ENCODE results near the gene SLC24A3.

Gene SLC24A3

GRCh38 chr20:19438488-19438887, 226.0 kb downstream of the SLC24A3 start:
- no peaks in the 10 kb centered on the region for H3K36me3 ChIP-seq (ENCODE audit: control insufficient read depth, insufficient read depth, low read length)
- H3K4me3 ChIP-seq (ENCODE audit: extremely low read depth, insufficient read depth, low read length, poor library complexity, severe bottlenecking): no peak overlapping the region
- H3K4me1 ChIP-seq (ENCODE audit: control insufficient read depth, insufficient read depth, low read length, poor library complexity, severe bottlenecking): peaks cover under 1% of the 10 kb centered on the region
- 66 to 73% methylated on average over 2 of the region's 2 CpGs for WGBS, 2 experiments (ENCODE audit: insufficient coverage in 2 of 2)
- H3K27ac ChIP-seq (ENCODE audit: low read depth, low read length, severe bottlenecking): no peak overlapping the region
- H3K9me3 ChIP-seq (ENCODE audit: control insufficient read depth, low read length): no peaks in the 10 kb centered on the region

GRCh38 chr20:19440660-19441527, 228.5 kb downstream of the SLC24A3 start:
- 85 to 88% methylated on average over 14 of the region's 14 CpGs for WGBS, 2 experiments (ENCODE audit: insufficient coverage in 2 of 2)
- H3K4me3 ChIP-seq (ENCODE audit: extremely low read depth, insufficient read depth, low read length, poor library complexity, severe bottlenecking): no peak overlapping the region
- H3K4me1 ChIP-seq (ENCODE audit: control insufficient read depth, insufficient read depth, low read length, poor library complexity, severe bottlenecking): no peaks in the 10 kb centered on the region
- no peaks in the 10 kb centered on the region for H3K9me3 ChIP-seq (ENCODE audit: control insufficient read depth, low read length)
- no peaks in the 10 kb centered on the region for H3K36me3 ChIP-seq (ENCODE audit: control insufficient read depth, insufficient read depth, low read length)
- H3K27ac ChIP-seq (ENCODE audit: low read depth, low read length, severe bottlenecking): no peak overlapping the region

- no peak overlapping the region for H3K4me3 ChIP-seq (ENCODE audit: extremely low read depth, insufficient read depth, low read length, poor library complexity, severe bottlenecking)
- no peaks in the 10 kb centered on the region for H3K4me1 ChIP-seq (ENCODE audit: control insufficient read depth, insufficient read depth, low read length, poor library complexity, severe bottlenecking)
- H3K36me3 ChIP-seq (ENCODE audit: control insufficient read depth, insufficient read depth, low read length): no peaks in the 10 kb centered on the region
- H3K27ac ChIP-seq (ENCODE audit: low read depth, low read length, severe bottlenecking): no peak overlapping the region
- no peaks in the 10 kb centered on the region for H3K9me3 ChIP-seq (ENCODE audit: control insufficient read depth, low read length)
- 90 to 94% methylated on average over 3 to 4 of the region's 4 CpGs for WGBS, 2 experiments (ENCODE audit: insufficient coverage in 2 of 2)
Measured at GRCh38 chr20:19446246-19446645, 233.8 kb downstream of the SLC24A3 start.

- Histone ChIP-seq H3K27ac (ENCODE audit: low read depth, low read length, severe bottlenecking) (no peak overlapping the region), H3K9me3 (ENCODE audit: control insufficient read depth, low read length) (no peaks in the 10 kb centered on the region), H3K36me3 (ENCODE audit: control insufficient read depth, insufficient read depth, low read length) (no peaks in the 10 kb centered on the region), H3K4me1 (ENCODE audit: control insufficient read depth, insufficient read depth, low read length, poor library complexity, severe bottlenecking) (no peaks in the 10 kb centered on the region), H3K4me3 (ENCODE audit: extremely low read depth, insufficient read depth, low read length, poor library complexity, severe bottlenecking) (no peak overlapping the region)
- 100% methylated on average over 1 of the region's 1 CpG; no CpG with 5 or more reads in 1 of the 2 experiments for whole genome bisulfite sequencing, 2 experiments (ENCODE audit: insufficient coverage in 2 of 2)
Measured at GRCh38 chr20:19448632-19449031, 236.2 kb downstream of the SLC24A3 start.

- H3K4me1 ChIP-seq (ENCODE audit: control insufficient read depth, insufficient read depth, low read length, poor library complexity, severe bottlenecking): no peaks in the 10 kb centered on the region
- WGBS, 2 experiments (ENCODE audit: insufficient coverage in 2 of 2): 91 to 92% methylated on average over 8 of the region's 8 CpGs
- H3K4me3 ChIP-seq (ENCODE audit: extremely low read depth, insufficient read depth, low read length, poor library complexity, severe bottlenecking): no peak overlapping the region
- H3K9me3 ChIP-seq (ENCODE audit: control insufficient read depth, low read length): no peaks in the 10 kb centered on the region
- H3K36me3 ChIP-seq (ENCODE audit: control insufficient read depth, insufficient read depth, low read length): no peaks in the 10 kb centered on the region
- no peak overlapping the region for H3K27ac ChIP-seq (ENCODE audit: low read depth, low read length, severe bottlenecking)
Measured at GRCh38 chr20:19449051-19449450, 236.6 kb downstream of the SLC24A3 start.

GRCh38 chr20:19451231-19451922, 238.9 kb downstream of the SLC24A3 start:
- Histone ChIP-seq H3K36me3 (ENCODE audit: control insufficient read depth, insufficient read depth, low read length) (no peaks in the 10 kb centered on the region), H3K4me3 (ENCODE audit: extremely low read depth, insufficient read depth, low read length, poor library complexity, severe bottlenecking) (no peak overlapping the region), H3K4me1 (ENCODE audit: control insufficient read depth, insufficient read depth, low read length, poor library complexity, severe bottlenecking) (no peaks in the 10 kb centered on the region), H3K9me3 (ENCODE audit: control insufficient read depth, low read length) (no peaks in the 10 kb centered on the region), H3K27ac (ENCODE audit: low read depth, low read length, severe bottlenecking) (no peak overlapping the region)
- 77 to 79% methylated on average over 6 to 8 of the region's 8 CpGs for WGBS, 2 experiments (ENCODE audit: insufficient coverage in 2 of 2)

- Histone ChIP-seq H3K9me3 (ENCODE audit: control insufficient read depth, low read length) (no peaks in the 10 kb centered on the region), H3K4me3 (ENCODE audit: extremely low read depth, insufficient read depth, low read length, poor library complexity, severe bottlenecking) (no peak overlapping the region), H3K36me3 (ENCODE audit: control insufficient read depth, insufficient read depth, low read length) (no peaks in the 10 kb centered on the region), H3K27ac (ENCODE audit: low read depth, low read length, severe bottlenecking) (no peak overlapping the region), H3K4me1 (ENCODE audit: control insufficient read depth, insufficient read depth, low read length, poor library complexity, severe bottlenecking) (no peaks in the 10 kb centered on the region)
- WGBS, 2 experiments (ENCODE audit: insufficient coverage in 2 of 2): 100% methylated on average over 5 of the region's 9 CpGs
Measured at GRCh38 chr20:19451923-19452295, 239.5 kb downstream of the SLC24A3 start.

GRCh38 chr20:19453410-19453809, 241.0 kb downstream of the SLC24A3 start:
- H3K27ac ChIP-seq (ENCODE audit: low read depth, low read length, severe bottlenecking): no peak overlapping the region
- H3K36me3 ChIP-seq (ENCODE audit: control insufficient read depth, insufficient read depth, low read length): no peaks in the 10 kb centered on the region
- H3K4me3 ChIP-seq (ENCODE audit: extremely low read depth, insufficient read depth, low read length, poor library complexity, severe bottlenecking): no peak overlapping the region
- H3K9me3 ChIP-seq (ENCODE audit: control insufficient read depth, low read length): no peaks in the 10 kb centered on the region
- 91 to 100% methylated on average over 2 to 3 of the region's 3 CpGs for WGBS, 2 experiments (ENCODE audit: insufficient coverage in 2 of 2)
- no peaks in the 10 kb centered on the region for H3K4me1 ChIP-seq (ENCODE audit: control insufficient read depth, insufficient read depth, low read length, poor library complexity, severe bottlenecking)

- 85 to 98% methylated on average over 5 of the region's 6 CpGs for WGBS, 2 experiments (ENCODE audit: insufficient coverage in 2 of 2)
- Histone ChIP-seq H3K27ac (ENCODE audit: low read depth, low read length, severe bottlenecking) (no peak overlapping the region), H3K4me1 (ENCODE audit: control insufficient read depth, insufficient read depth, low read length, poor library complexity, severe bottlenecking) (no peaks in the 10 kb centered on the region), H3K9me3 (ENCODE audit: control insufficient read depth, low read length) (no peaks in the 10 kb centered on the region), H3K36me3 (ENCODE audit: control insufficient read depth, insufficient read depth, low read length) (no peaks in the 10 kb centered on the region), H3K4me3 (ENCODE audit: extremely low read depth, insufficient read depth, low read length, poor library complexity, severe bottlenecking) (no peak overlapping the region)
Measured at GRCh38 chr20:19453862-19454261, 241.4 kb downstream of the SLC24A3 start.

GRCh38 chr20:19456595-19457395, 244.4 kb downstream of the SLC24A3 start:
- H3K4me3 ChIP-seq (ENCODE audit: extremely low read depth, insufficient read depth, low read length, poor library complexity, severe bottlenecking): no peak overlapping the region
- WGBS, 2 experiments (ENCODE audit: insufficient coverage in 2 of 2): 84% methylated on average over 2 of the region's 2 CpGs; no CpG with 5 or more reads in 1 of the 2 experiments
- H3K9me3 ChIP-seq (ENCODE audit: control insufficient read depth, low read length): no peaks in the 10 kb centered on the region
- no peak overlapping the region for H3K27ac ChIP-seq (ENCODE audit: low read depth, low read length, severe bottlenecking)
- H3K4me1 ChIP-seq (ENCODE audit: control insufficient read depth, insufficient read depth, low read length, poor library complexity, severe bottlenecking): no peaks in the 10 kb centered on the region
- no peaks in the 10 kb centered on the region for H3K36me3 ChIP-seq (ENCODE audit: control insufficient read depth, insufficient read depth, low read length)

Data from mesodermal cell (in vitro differentiated cells).